Stimulated activated CD8-positive, alpha-beta memory T cell treated with anti-CD3 and anti-CD28 coated beads, Interleukin-4, amount 100 ng/mL, for 24 hours (primary cell): Measurements from ENCODE around the gene PGBD4.

Source experiments
- DNase-seq: peaks from one replicate; pipeline ENCODE4 v3.0.0-alpha.2; 2020; ENCODE audit warnings: low read depth

Gene PGBD4

GRCh38 chr15:34101366-34102174, at the start of gene PGBD4, which contains the start of gene EMC7:
Gene PGBD4, plus strand, starts transcription at chr15:34102083. Its CDS starts 449 bp downstream, at chr15:34102532.
Gene EMC7, minus strand, starts transcription at chr15:34101862. Its CDS starts 23 bp downstream, at chr15:34101839.
- peak; percentile 98 for DNase-seq

- DNase-seq, result no peak
Measured at GRCh38 chr15:34054081-34054707, 47.7 kb upstream of the PGBD4 start.

GRCh38 chr15:34055868-34056595, 45.9 kb upstream of the PGBD4 start:
- DNase-seq, result no peak

- DNase-seq, result no peak
Measured at GRCh38 chr15:34056911-34057310, 45.0 kb upstream of the PGBD4 start.

GRCh38 chr15:34059476-34059875, 42.4 kb upstream of the PGBD4 start:
- no peak for DNase-seq

GRCh38 chr15:34059946-34060345, 41.9 kb upstream of the PGBD4 start:
- no peak for DNase-seq

- DNase-seq, result no peak
Measured at GRCh38 chr15:34064438-34064837, 37.4 kb upstream of the PGBD4 start.

GRCh38 chr15:34065261-34065660, 36.6 kb upstream of the PGBD4 start:
- DNase-seq, result no peak

GRCh38 chr15:34065941-34066340, 35.9 kb upstream of the PGBD4 start:
- DNase-seq, result no peak

GRCh38 chr15:34070003-34070402, 31.9 kb upstream of the PGBD4 start:
- no peak for DNase-seq

GRCh38 chr15:34076785-34077184, 25.1 kb upstream of the PGBD4 start:
- no peak for DNase-seq

- no peak for DNase-seq
Measured at GRCh38 chr15:34078900-34079299, 23.0 kb upstream of the PGBD4 start.

- DNase-seq, result no peak
Measured at GRCh38 chr15:34079904-34080303, 22.0 kb upstream of the PGBD4 start.

- DNase-seq, result no peak
Measured at GRCh38 chr15:34084086-34084485, 17.8 kb upstream of the PGBD4 start.

- DNase-seq, result no peak
Measured at GRCh38 chr15:34085746-34086145, 16.1 kb upstream of the PGBD4 start.

- DNase-seq, result no peak
Measured at GRCh38 chr15:34099914-34100313, 2.0 kb upstream of the PGBD4 start.

- DNase-seq, result no peak
Measured at GRCh38 chr15:34102175-34102925, 467 bp downstream of the PGBD4 start.

GRCh38 chr15:34106423-34106822, 4.5 kb downstream of the PGBD4 start:
- no peak for DNase-seq

GRCh38 chr15:34107315-34107714, 5.4 kb downstream of the PGBD4 start:
- no peak for DNase-seq

- no peak for DNase-seq
Measured at GRCh38 chr15:34109797-34110663, 8.1 kb downstream of the PGBD4 start.

GRCh38 chr15:34111488-34111887, 9.6 kb downstream of the PGBD4 start:
- DNase-seq, result no peak
